Stimulated activated CD8-positive, alpha-beta memory T cell treated with anti-CD3 and anti-CD28 coated beads, Interleukin-12 subunit alpha, Interleukin-12 subunit beta, amount 100 ng/mL, for 4 hours (primary cell): ENCODE measurements around the gene RAB40C.

ENCODE experiments used
- DNase-seq: peaks from one replicate; pipeline ENCODE4 v3.0.0-alpha.2; 2020; ENCODE audit warnings: low read depth

Gene RAB40C

DNA sequence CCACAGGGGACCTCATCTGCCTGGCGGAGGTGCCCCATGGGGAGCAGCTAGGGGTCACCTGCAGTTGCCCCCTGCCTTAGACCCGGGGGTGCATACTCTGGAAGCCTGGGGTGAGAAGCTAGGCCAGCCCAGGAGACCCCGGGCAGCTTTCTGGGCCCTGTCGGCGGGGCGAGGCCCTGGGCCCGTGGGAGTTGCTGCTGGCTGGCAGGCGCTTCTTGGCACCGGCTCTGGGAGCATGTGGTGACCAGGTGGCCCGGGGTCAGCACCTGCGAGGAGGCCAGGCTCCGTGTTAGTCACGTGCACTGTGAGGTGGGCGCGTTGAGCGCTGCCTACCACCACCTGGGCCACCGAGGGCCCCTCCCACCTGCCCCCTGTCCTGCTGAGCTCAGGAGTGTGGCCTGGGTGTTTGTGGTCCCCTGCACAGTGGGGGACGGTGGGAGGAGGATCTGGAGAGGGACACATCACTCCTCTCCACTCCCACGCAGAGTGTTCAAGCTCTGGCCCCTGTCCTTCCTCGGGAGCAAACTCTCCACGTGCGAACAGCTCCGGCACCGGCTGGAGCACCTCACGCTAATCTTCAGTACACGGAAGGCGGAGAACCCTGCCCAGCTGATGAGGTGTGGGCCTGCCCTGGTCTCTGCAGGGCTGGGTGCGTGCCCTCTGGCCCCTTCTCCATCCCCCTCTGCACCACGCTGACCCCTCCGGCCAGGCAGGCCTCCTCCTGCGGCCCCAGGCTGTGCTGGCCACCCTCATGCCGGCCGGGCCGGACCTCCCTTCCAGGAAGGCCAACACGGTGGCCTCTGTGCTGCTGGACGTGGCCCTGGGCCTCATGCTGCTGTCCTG is 14.3 kb upstream of the RAB40C start:
- no peak for DNase-seq

DNA sequence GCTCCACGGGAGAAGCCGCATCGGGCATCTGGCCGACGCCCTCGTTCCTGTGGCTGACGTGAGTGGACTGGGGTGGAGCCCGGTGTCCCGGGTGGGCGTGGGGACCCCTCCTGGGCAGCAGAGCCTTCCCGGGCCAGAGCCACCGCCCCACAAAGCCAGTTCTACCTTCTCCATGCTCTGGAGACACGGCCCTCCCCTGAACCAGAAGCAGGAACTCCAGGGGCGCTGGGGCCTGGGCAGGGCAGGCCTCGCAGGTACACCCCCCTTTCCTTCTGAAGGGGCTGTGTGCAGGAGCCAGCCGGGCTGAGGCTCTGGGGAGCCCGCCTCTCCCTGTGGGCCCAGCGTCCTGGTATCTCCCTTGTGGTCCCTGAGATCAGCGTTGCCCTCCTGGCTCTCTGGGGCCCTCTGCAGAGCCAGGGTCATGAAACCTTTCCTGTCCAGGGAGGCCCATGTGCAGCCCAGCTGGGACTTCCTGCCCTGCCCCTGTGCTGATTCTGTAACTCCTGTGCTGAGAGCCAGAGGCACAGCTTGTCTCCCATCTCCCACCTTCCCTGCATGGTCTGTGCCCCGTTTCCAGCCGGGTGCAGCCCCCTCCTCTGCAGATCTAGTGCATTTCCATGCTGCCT is 13.6 kb upstream of the RAB40C start:
- no peak for DNase-seq

DNA sequence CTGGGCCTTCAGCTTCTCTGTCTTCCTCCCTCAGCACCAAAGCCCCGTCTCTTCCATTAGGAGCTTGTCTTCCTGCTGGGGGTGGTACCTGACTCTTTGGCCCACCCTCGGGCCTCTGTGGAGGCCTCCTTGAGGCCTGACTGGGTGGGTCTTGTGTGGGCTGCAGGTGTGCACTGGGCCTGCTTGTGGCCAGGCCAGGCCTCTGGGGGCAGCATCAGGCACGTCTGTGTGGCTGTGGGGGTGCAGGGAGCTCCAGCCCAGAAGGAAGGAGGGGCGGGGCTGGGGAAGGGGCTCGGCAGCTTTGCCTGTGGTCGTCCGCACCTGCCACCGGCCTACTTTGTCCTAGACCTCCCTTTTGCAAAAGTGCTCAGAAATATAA is 13.1 kb upstream of the RAB40C start:
- DNase-seq, result no peak

DNA sequence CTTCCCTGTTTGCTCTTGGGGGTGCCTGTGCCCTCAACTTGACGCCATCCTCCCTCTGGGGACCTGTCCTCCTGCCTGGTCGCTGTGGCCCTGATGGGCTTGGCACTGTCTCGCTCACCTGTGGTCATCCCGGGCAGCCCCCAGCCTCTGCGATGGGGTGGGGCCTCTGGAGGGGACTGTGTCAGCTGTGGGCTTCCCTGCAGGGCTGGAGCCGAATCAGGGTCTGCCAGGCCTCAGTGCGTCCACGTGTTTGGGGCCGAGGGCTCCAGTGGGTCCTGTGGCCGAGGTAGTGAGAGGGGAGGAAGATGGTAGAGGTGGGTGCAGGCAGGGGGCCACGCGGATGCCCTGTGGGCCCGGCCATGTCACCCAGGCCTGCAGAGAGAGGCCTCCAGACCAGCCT is 12.1 kb upstream of the RAB40C start:
- no peak for DNase-seq

DNA sequence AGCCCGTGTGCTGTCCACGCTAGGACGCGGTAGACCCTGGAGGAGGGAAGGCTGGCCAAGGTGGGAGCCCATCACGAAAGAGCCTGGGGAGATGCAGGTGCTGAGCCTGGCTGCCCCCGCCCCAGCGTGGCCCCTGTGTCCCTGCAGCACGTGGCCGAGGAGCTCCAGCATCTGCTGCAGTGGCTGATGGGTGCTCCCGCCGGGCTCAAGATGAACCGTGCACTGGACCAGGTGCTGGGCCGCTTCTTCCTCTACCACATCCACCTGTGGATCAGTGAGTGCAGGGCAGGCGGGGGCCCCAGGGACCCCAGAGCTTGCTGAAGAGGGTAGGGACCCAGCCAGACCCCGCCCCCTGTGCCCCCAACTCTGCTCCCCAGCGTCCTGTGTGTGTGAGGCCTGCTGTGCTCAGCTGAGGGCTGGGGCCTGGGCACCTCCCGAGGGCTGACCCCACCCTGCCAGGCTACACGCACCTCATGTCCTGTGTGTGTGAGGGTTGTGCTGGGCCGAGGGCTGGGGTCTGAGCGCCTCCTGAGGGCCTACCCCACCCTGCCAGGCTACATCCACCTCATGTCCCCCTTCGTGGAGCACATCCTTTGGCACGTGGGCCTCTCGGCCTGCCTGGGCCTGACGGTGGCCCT is 11.5 kb upstream of the RAB40C start:
- DNase-seq, result no peak

DNA sequence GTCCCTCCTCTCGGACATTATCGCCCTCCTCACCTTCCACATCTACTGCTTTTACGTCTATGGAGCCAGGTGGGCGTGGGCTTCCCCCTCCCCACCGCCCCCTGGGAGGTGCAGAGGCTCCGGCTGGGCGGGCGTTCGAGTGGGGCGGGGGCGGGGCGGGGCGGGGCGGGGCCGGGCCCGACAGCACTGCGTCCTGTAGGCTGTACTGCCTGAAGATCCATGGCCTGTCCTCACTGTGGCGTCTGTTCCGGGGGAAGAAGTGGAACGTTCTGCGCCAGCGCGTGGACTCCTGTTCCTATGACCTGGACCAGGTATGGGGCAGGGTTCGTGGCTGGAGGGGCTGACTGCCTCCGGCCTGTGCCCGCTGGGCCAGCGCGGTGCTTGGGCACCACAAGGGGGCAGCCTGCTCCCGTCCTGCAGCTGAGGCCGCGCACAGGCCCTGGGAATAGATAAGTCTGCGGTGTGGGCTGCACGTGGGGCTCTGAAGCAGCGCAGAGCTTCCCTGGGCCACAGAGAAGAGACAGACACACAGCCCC is 10.9 kb upstream of the RAB40C start:
- DNase-seq, result no peak

DNA sequence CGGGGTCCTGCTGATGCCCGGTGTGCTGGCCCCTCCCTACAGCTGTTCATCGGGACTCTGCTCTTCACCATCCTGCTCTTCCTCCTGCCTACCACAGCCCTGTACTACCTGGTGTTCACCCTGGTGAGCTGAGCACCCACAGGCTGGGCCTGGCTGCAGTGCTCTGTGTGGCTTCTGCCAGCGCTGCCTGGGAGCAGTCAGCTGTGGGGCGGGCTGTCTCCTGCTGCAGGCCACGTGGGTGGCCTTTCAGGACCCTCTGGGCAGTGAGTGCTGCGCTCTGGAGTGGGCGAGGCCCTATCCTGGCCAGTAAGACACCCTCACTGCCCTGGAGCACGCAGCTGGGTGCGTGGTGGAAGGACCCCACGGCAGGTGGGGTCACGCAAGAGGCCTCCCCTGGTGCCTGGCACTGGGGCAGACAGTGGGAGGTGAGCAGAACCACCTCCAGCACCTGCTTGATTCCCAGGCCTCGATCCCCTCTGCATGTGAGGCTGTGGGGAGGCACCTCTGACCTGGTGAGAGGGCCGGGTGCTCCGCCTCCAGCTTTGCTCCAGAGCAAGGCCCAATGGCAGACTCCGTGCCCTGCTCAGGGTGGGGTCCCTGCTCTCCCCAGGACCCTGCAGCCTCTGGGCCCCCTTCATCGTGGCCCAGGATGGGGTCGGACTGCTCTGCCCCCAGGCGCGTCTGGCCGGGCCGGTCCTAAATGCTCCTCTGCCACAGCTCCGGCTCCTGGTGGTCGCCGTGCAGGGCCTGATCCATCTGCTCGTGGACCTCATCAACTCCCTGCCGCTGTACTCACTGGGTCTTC is 9.5 kb upstream of the RAB40C start:
- no peak for DNase-seq

DNA sequence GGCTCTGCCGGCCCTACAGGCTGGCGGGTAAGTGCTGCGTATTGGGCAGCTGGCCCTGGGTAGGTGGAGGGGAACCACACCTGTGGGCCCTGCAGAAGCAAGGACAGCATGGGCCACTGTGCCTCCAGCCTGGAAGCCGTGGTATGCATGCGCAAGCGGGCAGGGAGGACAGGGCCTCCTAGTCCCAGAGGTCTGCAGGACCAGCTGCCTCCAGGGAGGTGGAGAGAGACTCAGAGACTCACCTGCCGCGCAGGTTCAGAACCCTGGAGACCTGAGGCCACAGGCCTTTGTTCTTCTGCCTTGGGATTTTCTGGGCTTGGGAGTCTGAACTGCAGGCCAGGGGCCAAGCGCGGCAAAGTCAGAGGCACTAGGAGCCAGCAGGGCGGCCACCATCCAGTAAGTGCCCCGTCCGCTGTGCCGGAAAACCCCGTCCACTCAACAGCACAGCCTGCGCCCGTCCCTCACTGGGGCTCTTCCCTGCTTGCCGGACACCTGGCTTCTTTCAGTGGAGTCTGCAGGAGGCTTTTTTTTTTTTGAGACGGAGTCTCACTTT is 8.8 kb upstream of the RAB40C start:
- DNase-seq, result no peak

DNA sequence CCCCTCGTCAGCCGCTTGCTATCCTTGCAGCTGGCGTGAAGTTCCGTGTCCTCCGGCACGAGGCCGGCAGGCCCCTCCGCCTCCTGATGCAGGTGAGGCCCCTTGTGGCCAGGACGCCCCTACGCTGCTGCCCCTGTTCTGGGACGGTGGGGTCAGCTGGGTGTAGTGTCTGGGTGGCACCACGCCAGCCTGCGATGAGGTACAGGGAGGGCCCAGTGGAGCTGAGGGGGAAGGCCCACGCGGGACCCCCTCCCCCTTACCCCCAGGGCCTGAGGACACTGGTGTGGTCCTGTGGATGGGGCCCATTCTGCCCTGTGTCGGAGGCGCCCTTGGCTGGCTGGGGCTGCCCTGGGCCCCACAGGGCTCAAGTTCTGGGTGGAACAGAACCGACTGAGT is 7.7 kb upstream of the RAB40C start:
- DNase-seq, result no peak

DNA sequence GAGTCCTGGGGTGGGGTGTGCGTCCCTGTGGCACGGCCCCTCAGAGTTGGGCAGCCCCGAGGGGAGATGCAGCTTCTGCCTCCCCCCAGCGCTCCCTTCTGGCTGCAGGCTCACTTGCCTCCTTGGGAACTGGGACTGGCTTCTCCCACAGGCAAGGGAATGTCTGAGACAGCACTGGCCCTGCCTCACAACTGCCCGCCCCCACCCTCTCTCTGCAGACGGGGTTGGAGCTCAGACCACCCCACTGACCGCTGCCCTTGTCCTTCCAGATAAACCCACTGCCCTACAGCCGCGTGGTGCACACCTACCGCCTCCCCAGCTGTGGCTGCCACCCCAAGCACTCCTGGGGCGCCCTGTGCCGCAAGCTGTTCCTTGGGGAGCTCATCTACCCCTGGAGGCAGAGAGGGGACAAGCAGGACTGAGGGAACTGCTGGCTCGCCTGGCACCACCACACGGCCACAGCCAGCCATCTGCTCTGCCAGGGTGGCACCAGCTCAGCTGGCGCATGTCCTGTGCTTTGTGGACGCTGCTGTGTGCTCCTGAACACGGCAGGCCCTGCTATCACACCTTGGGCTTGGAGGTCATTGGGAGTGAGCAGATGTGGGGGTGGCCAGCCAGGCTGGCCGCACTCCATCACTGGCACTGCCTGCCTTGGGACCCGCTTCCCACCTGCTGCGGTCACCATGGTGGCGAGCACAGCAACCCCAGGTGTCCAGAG is 7.1 kb upstream of the RAB40C start:
- DNase-seq, result no peak

DNA sequence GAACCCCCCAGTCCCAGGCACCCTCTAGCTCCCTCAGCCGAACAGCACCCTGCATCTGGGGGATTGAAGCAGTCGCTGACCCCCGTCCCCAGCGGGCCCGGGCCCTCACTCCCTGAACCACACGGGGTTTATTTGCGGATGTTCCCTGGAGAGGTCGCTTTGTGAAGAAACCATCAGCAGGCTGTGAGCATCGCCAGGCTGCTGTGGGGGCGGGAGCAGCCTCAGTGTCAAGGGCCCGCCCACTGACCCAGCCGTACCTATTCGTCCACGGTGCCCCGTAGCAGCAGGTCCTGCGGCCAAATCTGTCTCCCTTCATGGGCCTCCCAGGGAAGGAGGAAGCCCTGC is 6.4 kb upstream of the RAB40C start:
- no peak for DNase-seq

DNA sequence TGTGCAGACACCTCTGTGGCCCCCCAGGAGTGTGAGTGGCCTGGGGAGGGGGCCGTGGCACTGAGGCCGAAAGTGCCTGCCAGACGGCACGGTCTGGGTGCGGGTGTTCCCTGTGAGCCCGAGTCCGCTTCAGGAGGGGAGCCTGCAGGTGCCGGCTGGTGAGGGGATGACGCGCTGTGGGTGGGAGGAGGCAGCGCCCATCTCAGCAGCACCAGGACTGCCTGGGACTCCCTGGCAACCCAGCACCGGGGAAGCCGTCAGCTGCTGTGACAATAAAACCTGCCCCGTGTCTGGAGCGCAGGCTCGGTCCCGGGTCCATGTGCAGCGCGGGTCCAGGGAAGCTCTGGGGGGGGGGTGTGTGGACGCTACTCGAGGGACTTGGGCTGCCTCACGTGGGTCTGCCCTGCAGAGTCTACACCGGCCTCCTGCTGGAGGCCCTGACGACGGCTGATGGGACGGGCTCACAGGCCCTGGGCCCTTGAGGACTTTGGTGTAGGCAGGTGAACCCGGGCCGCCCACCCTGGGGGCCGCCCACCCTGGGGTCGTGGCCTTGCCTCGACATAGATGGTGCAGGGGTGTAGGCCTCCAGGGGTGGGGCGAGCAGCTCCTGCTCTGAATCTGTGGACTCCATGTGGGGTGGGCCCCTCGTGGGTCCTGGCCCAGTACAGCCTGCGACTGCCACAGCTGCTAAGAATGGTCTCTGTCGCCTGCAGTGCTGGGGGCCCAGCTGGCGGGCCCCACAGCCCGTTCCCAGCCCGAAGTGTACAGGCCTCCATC is 5.9 kb upstream of the RAB40C start:
- DNase-seq, result no peak

DNA sequence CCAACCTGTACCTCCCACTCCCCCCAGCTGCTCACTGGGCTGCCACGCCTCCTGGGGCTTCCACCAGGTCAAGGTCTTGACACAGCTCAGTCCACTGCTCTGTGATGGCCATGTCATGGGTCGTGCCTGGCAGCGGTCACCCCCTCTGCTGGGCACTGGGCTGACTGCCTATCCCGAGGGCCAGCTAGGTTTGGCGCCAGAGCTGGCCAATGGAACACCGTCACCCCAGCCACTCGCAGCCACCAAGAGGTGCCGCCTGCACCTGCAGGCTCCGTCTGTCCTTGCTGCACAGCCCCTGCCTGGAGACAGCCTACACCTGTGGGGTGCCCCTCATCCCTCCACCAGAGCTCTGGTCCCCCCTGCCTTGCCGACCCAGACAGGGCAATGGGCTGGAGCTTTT is 4.5 kb upstream of the RAB40C start:
- no peak for DNase-seq

DNA sequence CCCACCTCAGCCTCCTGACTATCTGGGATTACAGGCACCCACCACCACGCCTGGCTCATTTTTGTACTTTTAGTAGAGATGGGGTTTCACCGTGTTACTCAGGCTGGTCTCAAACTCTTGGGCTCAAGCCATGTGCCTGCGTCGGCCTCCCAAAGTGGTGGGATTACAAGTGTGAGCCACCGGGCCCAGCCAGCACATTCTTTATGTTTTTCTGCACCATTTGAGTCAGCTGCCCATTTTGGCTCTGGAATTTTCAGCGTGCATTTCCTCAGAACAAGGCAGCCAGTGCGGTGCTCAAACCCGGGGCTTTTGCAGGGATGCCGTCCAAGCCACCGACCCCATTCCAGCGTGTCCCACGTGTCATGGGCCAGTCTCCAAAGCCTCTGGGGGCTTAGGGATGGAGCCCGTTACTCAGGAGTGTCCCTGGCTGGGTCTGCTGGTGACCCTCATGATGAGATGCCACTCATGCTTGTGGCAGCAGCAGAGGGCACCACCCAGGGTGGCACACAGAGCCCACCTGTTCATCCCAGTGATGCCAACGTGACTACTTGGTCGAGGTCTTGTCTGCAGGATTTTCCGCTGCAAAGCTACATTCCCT is 3.7 kb upstream of the RAB40C start:
- no peak for DNase-seq

DNA sequence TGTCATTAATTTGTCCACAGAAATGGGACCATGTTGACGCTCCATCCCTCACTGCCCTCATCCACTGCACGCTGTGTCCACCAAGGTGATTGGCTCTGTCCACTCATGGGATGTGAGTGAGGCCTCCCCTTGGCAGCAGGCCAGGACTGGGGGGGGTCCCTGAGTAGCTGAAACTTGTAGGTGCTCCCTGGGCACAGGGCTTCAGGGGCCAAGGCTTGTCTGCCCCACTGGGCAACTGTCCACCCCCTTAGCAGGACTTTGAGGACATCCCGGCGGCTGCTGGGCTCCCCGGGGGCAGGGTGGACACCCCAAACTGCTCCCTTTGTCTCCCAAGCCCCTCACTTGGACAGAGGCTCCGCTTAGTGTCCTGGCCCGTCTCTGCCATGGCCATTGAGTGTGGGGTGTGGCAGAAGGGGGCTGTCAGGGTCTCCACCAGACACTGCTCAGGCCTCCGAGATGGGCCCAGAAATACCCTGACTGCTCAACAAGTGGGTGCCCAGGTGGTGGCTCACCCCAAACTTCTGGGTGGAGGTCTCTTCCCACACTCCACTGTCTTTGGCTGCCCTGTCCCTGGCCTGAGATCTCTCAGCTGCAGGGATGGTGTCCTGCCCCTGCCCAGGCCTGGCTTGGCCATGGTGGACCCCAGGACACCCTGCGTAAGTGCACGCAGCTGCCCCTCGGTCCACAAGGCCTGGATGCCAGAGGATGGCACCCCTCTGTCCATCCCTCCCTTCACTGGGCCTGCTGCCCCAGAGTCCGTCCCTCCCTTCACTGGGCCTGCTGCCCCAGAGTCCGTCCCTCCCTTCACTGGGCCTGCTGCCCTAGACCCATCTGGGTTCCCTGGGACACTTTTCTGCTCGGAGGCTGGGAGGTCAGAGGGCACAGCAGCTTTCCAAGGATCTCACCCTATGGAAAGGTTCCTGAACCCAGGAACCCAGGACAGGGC is 2.9 kb upstream of the RAB40C start:
- no peak for DNase-seq

DNA sequence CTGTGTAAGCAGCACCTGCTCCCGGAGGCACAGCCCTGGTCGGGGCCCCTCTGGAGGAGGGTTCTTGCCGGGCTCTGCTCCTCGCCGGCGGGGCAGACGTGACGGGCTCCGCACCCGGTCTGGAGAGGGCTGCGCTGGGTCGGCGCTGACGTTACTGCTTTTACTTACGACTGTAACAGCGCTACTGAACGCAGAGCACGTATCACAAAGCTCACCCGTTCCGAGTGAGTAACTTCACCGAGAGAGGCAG is 1.3 kb upstream of the RAB40C start:
- no peak for DNase-seq

DNA sequence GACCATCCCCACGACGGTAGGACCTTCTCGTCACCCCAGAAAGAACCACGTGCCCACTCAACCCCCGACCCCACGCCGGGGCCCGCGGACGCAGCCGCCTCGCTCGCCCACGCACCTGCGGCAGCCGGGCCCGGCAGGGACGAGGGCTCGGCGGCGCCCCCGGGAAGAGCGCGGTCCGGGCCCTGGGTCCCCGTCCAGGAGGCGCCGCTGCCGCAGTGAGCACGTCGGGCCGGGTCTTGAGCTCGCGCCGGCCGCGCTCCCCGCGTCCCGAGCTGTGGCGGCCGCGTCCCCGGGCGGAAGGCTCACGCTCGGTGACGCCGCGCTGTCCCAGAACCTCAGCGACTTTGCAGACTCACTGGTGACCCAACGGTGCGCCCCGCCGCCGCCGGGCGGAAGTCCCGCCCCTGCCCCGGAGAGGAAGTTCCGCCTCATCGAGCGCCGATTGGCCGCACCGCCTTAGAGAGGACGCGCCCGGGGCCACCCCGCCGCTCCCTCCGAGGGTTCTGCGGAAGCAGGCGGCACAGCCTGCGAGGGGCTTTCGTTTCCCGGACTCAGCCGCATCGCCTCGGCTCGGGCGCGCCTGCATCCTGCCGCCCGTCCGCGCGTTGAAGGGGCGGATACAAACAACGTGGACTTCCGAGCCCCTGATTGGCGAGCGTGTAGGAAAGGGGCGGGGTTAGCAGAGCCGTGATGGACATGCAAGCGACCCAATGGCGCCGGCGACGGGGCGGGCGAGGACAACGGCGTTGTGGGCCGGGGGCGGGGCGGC is 793 bp upstream of the RAB40C start:
- peak; percentile 98 for DNase-seq

DNA sequence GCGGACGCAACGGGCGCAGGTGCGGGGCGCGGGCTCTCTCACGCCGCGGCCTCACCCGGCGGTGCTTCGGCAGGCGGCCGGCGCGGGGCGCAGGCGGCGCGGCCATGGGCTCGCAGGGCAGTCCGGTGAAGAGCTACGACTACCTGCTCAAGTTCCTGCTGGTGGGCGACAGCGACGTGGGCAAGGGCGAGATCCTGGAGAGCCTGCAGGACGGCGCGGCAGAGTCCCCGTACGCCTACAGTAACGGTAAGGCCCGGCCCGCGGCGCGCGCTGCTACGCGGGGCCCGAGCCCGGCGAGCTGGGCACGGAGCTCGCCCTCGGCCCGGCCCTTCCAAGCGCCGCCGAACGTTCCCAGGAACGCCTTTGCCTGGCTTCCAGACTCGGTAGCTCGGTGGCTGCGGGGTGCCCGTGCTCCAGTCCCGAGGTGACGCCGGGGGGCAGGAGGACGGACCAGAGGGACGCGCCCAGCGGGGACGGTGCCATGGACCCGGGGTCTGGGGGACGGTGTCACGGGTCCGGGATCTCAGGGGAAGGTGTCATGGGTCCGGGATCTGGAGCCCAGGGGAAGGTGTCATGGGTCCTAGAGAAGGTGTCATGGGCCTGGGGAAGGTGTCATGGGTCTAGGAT is 435 bp downstream of the RAB40C start:
- DNase-seq, result no peak
